H7 (cell line): ENCODE data around the gene SNED1. TPM values are rescaled to one million over a fixed set of nuclear protein-coding genes. Genes with fewer than 3 reads are reported as not detected.

Source experiments
- DNase-seq: peaks from one replicate; pipeline ENCODE4 v3.0.0; 2012
- H3K27me3 ChIP-seq: 2 replicates; pipeline ENCODE4 v1.6.0; 2011; ENCODE audit warnings: mild to moderate bottlenecking, low read length; ENCODE audit not compliant: control insufficient read depth, insufficient read depth
- H3K36me3 ChIP-seq: replicated peaks from 2 replicates; pipeline ENCODE4 v1.5.1; 2011; ENCODE audit warnings: low read length; ENCODE audit not compliant: control insufficient read depth, insufficient read depth
- H3K4me3 ChIP-seq: 2 replicates; pipeline ENCODE4 v1.5.1; 2011; ENCODE audit warnings: low read depth, mild to moderate bottlenecking, control low read depth, low read length, moderate library complexity; ENCODE audit not compliant: insufficient read depth
- total RNA-seq: library from RNA; depleted of rRNA; stranded (reverse); fragments of >200 nt; shearing (Covaris generic); gene quantifications from 2 replicates; pipeline ENCODE4 v1.2.3, GENCODE V29; 2014

SNED1 gene
- total RNA-seq, 1 experiment from 2014 or later: 0.52 TPM

GRCh38 chr2:240999873-241000541 is 1.6 kb downstream of the SNED1 start:
- no peak overlapping the region for H3K4me3 ChIP-seq
- DNase-seq: no peak
- no peaks in the 10 kb centered on the region for H3K36me3 ChIP-seq
- H3K27me3 ChIP-seq: peaks cover 15% of the 10 kb centered on the region

- H3K36me3 ChIP-seq: no peaks in the 10 kb centered on the region
- no peak for DNase-seq
- no peak overlapping the region for H3K4me3 ChIP-seq
- peaks cover 15% of the 10 kb centered on the region for H3K27me3 ChIP-seq
Measured at GRCh38 chr2:241000831-241001321, 2.5 kb downstream of the SNED1 start.

- H3K36me3 ChIP-seq: no peaks in the 10 kb centered on the region
- no peak overlapping the region for H3K4me3 ChIP-seq
- peaks cover 15% of the 10 kb centered on the region for H3K27me3 ChIP-seq
- DNase-seq: no peak
Measured at GRCh38 chr2:241001413-241002274, 3.2 kb downstream of the SNED1 start.

- Histone ChIP-seq H3K4me3 (no peak overlapping the region), H3K36me3 (no peaks in the 10 kb centered on the region), H3K27me3 (peaks cover 15% of the 10 kb centered on the region)
- no peak for DNase-seq
Measured at GRCh38 chr2:241002275-241003046, 4.0 kb downstream of the SNED1 start.

- no peak overlapping the region for H3K4me3 ChIP-seq
- no peaks in the 10 kb centered on the region for H3K36me3 ChIP-seq
- peak; percentile 18 for DNase-seq
- H3K27me3 ChIP-seq: peaks cover 15% of the 10 kb centered on the region
Measured at GRCh38 chr2:241003047-241003360, 4.6 kb downstream of the SNED1 start.

GRCh38 chr2:241003369-241003768 is 5.0 kb downstream of the SNED1 start:
- H3K36me3 ChIP-seq: no peaks in the 10 kb centered on the region
- no peak for DNase-seq
- no peak overlapping the region for H3K4me3 ChIP-seq
- H3K27me3 ChIP-seq: peaks cover 15% of the 10 kb centered on the region

GRCh38 chr2:241003830-241004564 is 5.6 kb downstream of the SNED1 start:
- Histone ChIP-seq H3K27me3 (peaks cover 15% of the 10 kb centered on the region), H3K36me3 (no peaks in the 10 kb centered on the region), H3K4me3 (no peak overlapping the region)
- peak; percentile 18 for DNase-seq

GRCh38 chr2:241005569-241005968 is 7.2 kb downstream of the SNED1 start:
- no peaks in the 10 kb centered on the region for H3K36me3 ChIP-seq
- peak; percentile 26 for DNase-seq
- H3K4me3 ChIP-seq: no peak overlapping the region

GRCh38 chr2:241006412-241006811 is 8.0 kb downstream of the SNED1 start:
- no peak for DNase-seq
- Histone ChIP-seq H3K27me3 (peaks cover 2% of the 10 kb centered on the region; the same call in 1 of the 2 replicates), H3K36me3 (no peaks in the 10 kb centered on the region), H3K4me3 (no peak overlapping the region)

More at GRCh38 chr2:241005569-241005968, 7.2 kb downstream of the SNED1 start:
- H3K27me3 ChIP-seq: peaks cover 2% of the 10 kb centered on the region

GRCh38 chr2:241007111-241007510 is 8.7 kb downstream of the SNED1 start:
- Histone ChIP-seq H3K36me3 (no peaks in the 10 kb centered on the region), H3K4me3 (no peak overlapping the region), H3K27me3 (no peaks in the 10 kb centered on the region; the same call in 1 of the 2 replicates)
- no peak for DNase-seq

GRCh38 chr2:241007880-241008710 is 9.7 kb downstream of the SNED1 start:
- no peaks in the 10 kb centered on the region for H3K36me3 ChIP-seq
- no peak overlapping the region for H3K4me3 ChIP-seq
- peak; percentile 66 for DNase-seq
- H3K27me3 ChIP-seq: no peaks in the 10 kb centered on the region

GRCh38 chr2:241008711-241009121 is 10.3 kb downstream of the SNED1 start:
- DNase-seq: peak; percentile 50

GRCh38 chr2:241009191-241009590 is 10.8 kb downstream of the SNED1 start:
- DNase-seq: no peak
- Histone ChIP-seq H3K4me3 (no peak overlapping the region), H3K36me3 (no peaks in the 10 kb centered on the region), H3K27me3 (no peaks in the 10 kb centered on the region)

More at GRCh38 chr2:241008711-241009121, 10.3 kb downstream of the SNED1 start:
- Histone ChIP-seq H3K27me3 (no peaks in the 10 kb centered on the region), H3K36me3 (no peaks in the 10 kb centered on the region), H3K4me3 (no peak overlapping the region)
